OCI-LY1 (cell line): ENCODE measurements around the gene CORO2B.

Experiments
- H2AFZ ChIP-seq: fragments of 200-600 bp; sonication (generic), shearing (Covaris generic); 2 replicates; pipeline ENCODE4 v1.6.0; 2014; ENCODE audit warnings: antibody characterized with exemption, mild to moderate bottlenecking, low read length
- H3F3A ChIP-seq: fragments of 200-600 bp; sonication (generic), shearing (Covaris generic); 2 replicates; pipeline ENCODE4 v1.6.0; 2014; ENCODE audit warnings: mild to moderate bottlenecking, antibody characterized with exemption, low read length, moderate library complexity; ENCODE audit not compliant: insufficient read depth
- H3K27ac ChIP-seq: fragments of 200-600 bp; sonication (generic); 2 replicates; pipeline ENCODE4 v1.5.1; 2014; ENCODE audit warnings: low read length, mixed run types, mild to moderate bottlenecking, low read depth; ENCODE audit not compliant: poor library complexity, severe bottlenecking
- H3K27me3 ChIP-seq: fragments of 200-600 bp; sonication (generic); 2 replicates; pipeline ENCODE4 v1.6.0; 2014; ENCODE audit warnings: antibody characterized with exemption, mild to moderate bottlenecking, low read length, moderate library complexity; ENCODE audit not compliant: insufficient read depth
- H3K36me3 ChIP-seq: fragments of 200-600 bp; sonication (generic); 2 replicates; pipeline ENCODE4 v1.6.1; 2014; ENCODE audit warnings: mild to moderate bottlenecking, antibody characterized with exemption, low read length, moderate library complexity, mixed read lengths; ENCODE audit not compliant: insufficient read depth
- H3K4me1 ChIP-seq: fragments of 200-600 bp; sonication (generic); 2 replicates; pipeline ENCODE4 v1.5.1; 2014; ENCODE audit warnings: mild to moderate bottlenecking, low read length, moderate library complexity; ENCODE audit not compliant: insufficient read depth, severe bottlenecking
- H3K4me2 ChIP-seq: fragments of 200-600 bp; sonication (generic), shearing (Covaris generic); 2 replicates; pipeline ENCODE4 v1.6.1; 2014; ENCODE audit warnings: low read length
- H3K4me3 ChIP-seq: fragments of 200-600 bp; sonication (generic); 2 replicates; pipeline ENCODE4 v1.5.1; 2014; ENCODE audit warnings: low read length, low read depth, mild to moderate bottlenecking, mixed read lengths; ENCODE audit not compliant: poor library complexity, severe bottlenecking
- H3K79me2 ChIP-seq: fragments of 200-600 bp; shearing (Covaris generic); 2 replicates; pipeline ENCODE4 v1.6.1; 2016; ENCODE audit warnings: mixed run types, low read length, mixed read lengths; ENCODE audit not compliant: insufficient read depth
- H3K9ac ChIP-seq: fragments of 200-600 bp; sonication (generic), shearing (Covaris generic); 2 replicates; pipeline ENCODE4 v1.6.1; 2014; ENCODE audit warnings: mild to moderate bottlenecking, low read length, mixed read lengths
- H3K9me2 ChIP-seq: fragments of 200-600 bp; sonication (generic), shearing (Covaris generic); 2 replicates; pipeline ENCODE4 v1.6.1; 2014; ENCODE audit warnings: low read depth, mild to moderate bottlenecking, low read length, mixed read lengths
- H3K9me3 ChIP-seq: fragments of 200-600 bp; shearing (Covaris generic); 2 replicates; pipeline ENCODE4 v1.6.1; 2014; ENCODE audit warnings: low read length, mixed read lengths
- H4K20me1 ChIP-seq: fragments of 200-600 bp; sonication (generic), shearing (Covaris generic); 2 replicates; pipeline ENCODE4 v1.6.0; 2016; ENCODE audit warnings: mild to moderate bottlenecking, low read length; ENCODE audit not compliant: insufficient read depth
- EZH2 ChIP-seq: fragments of 200-600 bp; sonication (generic), shearing (Covaris generic); IDR thresholded peaks from 2 replicates; pipeline ENCODE4 v1.8.0; 2017; ENCODE audit warnings: borderline replicate concordance, mixed run types, mild to moderate bottlenecking, antibody characterized with exemption, low read length, moderate library complexity, mixed read lengths
- TF ChIP-seq, protein P1 (sequence below): fragments of 200-600 bp; sonication (generic), shearing (Covaris generic); IDR thresholded peaks from 2 replicates; pipeline ENCODE4 v1.5.1; 2017; ENCODE audit warnings: mild to moderate bottlenecking, antibody characterized with exemption, low read length, moderate library complexity, mixed read lengths

CORO2B gene

DNA sequence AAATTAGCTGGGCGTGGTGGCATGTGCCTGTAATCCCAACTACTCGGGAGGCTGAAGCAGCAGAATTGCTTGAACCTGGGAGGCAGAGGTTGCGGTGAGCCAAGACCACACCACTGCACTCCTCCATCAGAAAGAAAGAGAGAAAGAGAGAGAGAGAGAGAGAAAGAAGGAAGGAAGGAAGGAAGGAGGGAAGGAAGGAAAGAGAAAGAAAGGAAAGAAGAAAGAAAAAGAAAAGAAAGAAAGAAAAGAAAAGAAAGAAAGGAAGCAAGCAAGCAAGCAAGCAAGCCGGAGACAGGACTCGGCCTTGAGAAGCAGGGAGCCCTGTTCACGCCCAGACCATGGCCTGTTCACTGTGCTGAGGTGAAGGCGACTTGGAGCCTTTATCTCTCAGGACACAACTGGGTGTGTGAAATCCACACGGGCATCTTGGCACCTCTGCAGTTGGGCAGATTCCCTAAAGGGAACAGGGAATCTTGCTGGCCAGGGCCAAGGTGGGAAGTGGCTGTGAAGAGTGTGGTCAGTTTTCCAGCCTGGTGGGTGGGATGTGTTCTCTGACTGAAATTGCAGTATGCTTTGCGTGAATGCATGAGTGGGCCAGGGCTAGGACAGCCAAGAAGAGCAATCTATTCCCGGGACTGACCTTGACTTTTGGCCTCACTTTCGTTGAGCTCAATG is 90.3 kb downstream of the CORO2B start:
- H3F3A ChIP-seq, result no peaks in the 10 kb centered on the region
- H4K20me1 ChIP-seq, result no peaks in the 10 kb centered on the region
- no peaks in the 10 kb centered on the region for H3K79me2 ChIP-seq
- no peak overlapping the region for H3K4me2 ChIP-seq
- no peak for TF ChIP-seq EZH2
- TF ChIP-seq, protein P1, sequence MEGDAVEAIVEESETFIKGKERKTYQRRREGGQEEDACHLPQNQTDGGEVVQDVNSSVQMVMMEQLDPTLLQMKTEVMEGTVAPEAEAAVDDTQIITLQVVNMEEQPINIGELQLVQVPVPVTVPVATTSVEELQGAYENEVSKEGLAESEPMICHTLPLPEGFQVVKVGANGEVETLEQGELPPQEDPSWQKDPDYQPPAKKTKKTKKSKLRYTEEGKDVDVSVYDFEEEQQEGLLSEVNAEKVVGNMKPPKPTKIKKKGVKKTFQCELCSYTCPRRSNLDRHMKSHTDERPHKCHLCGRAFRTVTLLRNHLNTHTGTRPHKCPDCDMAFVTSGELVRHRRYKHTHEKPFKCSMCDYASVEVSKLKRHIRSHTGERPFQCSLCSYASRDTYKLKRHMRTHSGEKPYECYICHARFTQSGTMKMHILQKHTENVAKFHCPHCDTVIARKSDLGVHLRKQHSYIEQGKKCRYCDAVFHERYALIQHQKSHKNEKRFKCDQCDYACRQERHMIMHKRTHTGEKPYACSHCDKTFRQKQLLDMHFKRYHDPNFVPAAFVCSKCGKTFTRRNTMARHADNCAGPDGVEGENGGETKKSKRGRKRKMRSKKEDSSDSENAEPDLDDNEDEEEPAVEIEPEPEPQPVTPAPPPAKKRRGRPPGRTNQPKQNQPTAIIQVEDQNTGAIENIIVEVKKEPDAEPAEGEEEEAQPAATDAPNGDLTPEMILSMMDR, result no peak
- no peaks in the 10 kb centered on the region for H3K9me2 ChIP-seq
- H3K36me3 ChIP-seq, result no peaks in the 10 kb centered on the region
- no peak overlapping the region for H3K27ac ChIP-seq
- H2AFZ ChIP-seq, result no peak overlapping the region
- no peaks in the 10 kb centered on the region; the same call in 1 of the 2 replicates for H3K27me3 ChIP-seq
- H3K9me3 ChIP-seq, result no peaks in the 10 kb centered on the region
- no peak overlapping the region for H3K9ac ChIP-seq
- H3K4me1 ChIP-seq, result peaks cover 6% of the 10 kb centered on the region
- no peak overlapping the region for H3K4me3 ChIP-seq

DNA sequence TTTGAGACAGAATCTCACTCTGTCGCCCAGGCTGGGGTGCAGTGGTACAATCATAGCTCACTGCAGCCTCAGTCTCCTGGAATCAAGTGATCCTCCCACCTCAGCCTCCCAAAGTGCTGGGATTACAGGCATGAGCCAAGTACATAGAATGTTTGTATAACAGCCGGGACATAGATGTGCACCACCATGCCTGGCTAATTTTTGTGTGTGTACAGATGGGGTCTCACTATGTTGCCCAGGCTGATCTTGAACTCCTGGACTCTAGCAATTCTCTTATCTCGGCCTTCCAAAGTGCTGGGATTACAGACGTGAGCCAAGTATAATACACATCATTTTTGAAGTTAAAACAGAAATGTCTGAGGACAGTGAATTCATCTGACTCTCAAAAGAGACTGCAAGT is 93.5 kb downstream of the CORO2B start:
- no peak overlapping the region for H2AFZ ChIP-seq
- H3K9me3 ChIP-seq, result no peaks in the 10 kb centered on the region
- no peaks in the 10 kb centered on the region for H3K9me2 ChIP-seq
- no peaks in the 10 kb centered on the region for H3K27me3 ChIP-seq
- no peaks in the 10 kb centered on the region for H3K79me2 ChIP-seq
- H3K4me1 ChIP-seq, result no peaks in the 10 kb centered on the region
- H3F3A ChIP-seq, result no peaks in the 10 kb centered on the region
- H3K4me3 ChIP-seq, result no peak overlapping the region
- H3K4me2 ChIP-seq, result no peak overlapping the region
- H4K20me1 ChIP-seq, result no peaks in the 10 kb centered on the region
- H3K9ac ChIP-seq, result no peak overlapping the region
- no peak overlapping the region for H3K27ac ChIP-seq
- H3K36me3 ChIP-seq, result no peaks in the 10 kb centered on the region
- no peak for TF ChIP-seq EZH2
- TF ChIP-seq, protein P1, result no peak

DNA sequence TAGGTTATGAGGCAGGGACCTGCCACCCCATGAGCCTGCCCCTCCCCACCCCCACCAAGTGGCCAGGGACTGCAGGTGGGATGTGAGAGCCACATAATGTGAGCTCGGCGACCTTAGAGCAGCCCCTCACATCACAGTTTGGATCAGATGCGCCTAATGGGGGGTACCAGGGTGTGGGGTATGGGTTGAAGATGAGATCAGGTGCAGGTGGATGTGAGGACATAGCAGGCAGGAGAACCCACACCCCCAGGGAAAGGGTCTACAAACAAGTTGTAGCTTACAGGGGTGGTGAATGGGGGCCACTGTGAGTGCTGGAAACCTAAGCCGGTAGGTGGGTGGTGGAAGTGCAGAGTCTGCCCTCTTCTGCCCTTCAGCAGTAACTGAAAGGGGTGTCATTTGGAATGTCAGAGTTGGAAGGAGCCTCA is 94.0 kb downstream of the CORO2B start:
- Histone ChIP-seq H3K27me3 (no peaks in the 10 kb centered on the region), H3K4me2 (no peak overlapping the region), H3K9me3 (no peaks in the 10 kb centered on the region), H3K4me1 (no peaks in the 10 kb centered on the region), H3K27ac (no peak overlapping the region), H4K20me1 (no peaks in the 10 kb centered on the region), H3K36me3 (no peaks in the 10 kb centered on the region), H3K4me3 (no peak overlapping the region), H2AFZ (no peak overlapping the region), H3K9ac (no peak overlapping the region), H3K79me2 (no peaks in the 10 kb centered on the region), H3F3A (no peaks in the 10 kb centered on the region), H3K9me2 (no peaks in the 10 kb centered on the region)
- TF ChIP-seq EZH2, result no peak
- TF ChIP-seq, protein P1, result peak; percentile 34; the same call in 1 of the 2 replicates
